WTC11 (cell line): ENCODE data around the gene ICAM1.

Experiments used
- ELF4 ChIP-seq: sonication (generic); formaldehyde crosslinking; IDR thresholded peaks from 2 replicates; pipeline ENCODE4 v1.8.1; 2022; ENCODE audit warnings: low read depth, mild to moderate bottlenecking, moderate library complexity, missing genetic modification reagents
- FOXP1 ChIP-seq: sonication (generic); formaldehyde crosslinking; IDR thresholded peaks from 2 replicates; pipeline ENCODE4 v1.8.0; 2022; ENCODE audit warnings: missing genetic modification reagents, mild to moderate bottlenecking, moderate library complexity, borderline replicate concordance
- JAZF1 ChIP-seq: fragments of 250-450 bp; sonication (Bioruptor Pico); IDR thresholded peaks from 2 replicates; pipeline ENCODE4 v1.9.0; 2021; ENCODE audit warnings: moderate library complexity, mild to moderate bottlenecking, inconsistent platforms
- OVOL2 ChIP-seq: fragments of 250-450 bp; sonication (Bioruptor Pico); IDR thresholded peaks from 2 replicates; pipeline ENCODE4 v1.9.0; 2021; ENCODE audit warnings: mild to moderate bottlenecking, borderline replicate concordance
- SP1 ChIP-seq: sonication (generic); formaldehyde crosslinking; conservative IDR thresholded peaks from 2 replicates; pipeline ENCODE4 v1.8.1; 2022; ENCODE audit warnings: missing genetic modification reagents
- TEAD4 ChIP-seq: sonication (generic); formaldehyde crosslinking; IDR thresholded peaks from 2 replicates; pipeline ENCODE4 v1.8.0; 2022; ENCODE audit warnings: mild to moderate bottlenecking, missing genetic modification reagents
- TF ChIP-seq, protein P1 (sequence below): sonication (generic); formaldehyde crosslinking; IDR thresholded peaks from 2 replicates; pipeline ENCODE4 v1.8.1; 2022; ENCODE audit warnings: mild to moderate bottlenecking, missing genetic modification reagents, moderate library complexity, borderline replicate concordance
- TF ChIP-seq, protein P2 (sequence below): sonication (generic); formaldehyde crosslinking; IDR thresholded peaks from 2 replicates; pipeline ENCODE4 v1.8.1; 2023; ENCODE audit warnings: mild to moderate bottlenecking, missing genetic modification reagents, moderate library complexity
- TF ChIP-seq, protein P3 (sequence below): sonication (generic); formaldehyde crosslinking; IDR thresholded peaks from 2 replicates; pipeline ENCODE4 v1.8.0; 2022; ENCODE audit warnings: mild to moderate bottlenecking, missing genetic modification reagents
- TF ChIP-seq, protein P4 (sequence below): sonication (generic); formaldehyde crosslinking; IDR thresholded peaks from 2 replicates; pipeline ENCODE4 v1.8.1; 2022; ENCODE audit warnings: mild to moderate bottlenecking, moderate library complexity, missing genetic modification reagents
- TF ChIP-seq, protein P5 (sequence below): sonication (generic); formaldehyde crosslinking; IDR thresholded peaks from 2 replicates; pipeline ENCODE4 v1.8.1; 2023; ENCODE audit warnings: mild to moderate bottlenecking, moderate library complexity, missing genetic modification reagents

DNA sequence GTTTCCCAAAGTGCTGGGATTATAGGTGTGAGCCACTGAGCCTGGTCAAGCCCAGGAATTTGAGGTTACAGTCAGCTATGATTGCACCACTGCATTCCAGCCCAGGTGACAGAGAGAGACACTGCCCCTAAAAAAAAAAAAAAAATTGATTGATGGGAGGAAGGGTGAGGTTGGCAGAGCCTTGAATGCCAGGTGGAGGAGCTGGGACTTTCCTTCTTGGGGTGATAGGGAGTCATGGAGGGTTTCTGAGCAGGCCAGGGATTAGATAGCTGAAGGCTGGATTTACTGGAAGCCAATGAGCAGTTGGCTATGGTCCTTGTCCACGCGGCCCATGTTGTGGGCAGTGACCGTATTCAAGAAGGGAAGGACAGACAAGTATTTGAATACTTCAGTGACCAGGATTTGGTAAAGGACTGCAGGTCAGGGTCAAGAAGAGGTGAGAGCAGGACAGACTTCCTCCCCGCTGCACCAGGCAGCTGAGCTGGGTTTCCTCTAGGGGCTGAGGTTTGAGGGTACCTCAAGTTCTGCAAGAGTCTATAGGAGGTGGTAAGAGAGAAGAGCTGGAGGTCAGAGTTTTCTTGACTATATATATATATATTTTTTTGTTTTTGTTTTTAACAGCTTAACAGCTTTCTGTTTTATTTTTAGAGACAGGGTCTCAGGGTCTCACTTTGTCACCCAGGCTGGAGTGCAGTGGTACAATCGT lies 9.0 kb downstream of the ICAM1 start:
- TF ChIP-seq JAZF1 (CRISPR knock-in tag) (no peak), ELF4 (CRISPR knock-in tag) (no peak), OVOL2 (CRISPR knock-in tag) (no peak), SP1 (CRISPR knock-in tag) (no peak), TEAD4 (CRISPR knock-in tag) (no peak), FOXP1 (no peak)
- TF ChIP-seq, protein P1, sequence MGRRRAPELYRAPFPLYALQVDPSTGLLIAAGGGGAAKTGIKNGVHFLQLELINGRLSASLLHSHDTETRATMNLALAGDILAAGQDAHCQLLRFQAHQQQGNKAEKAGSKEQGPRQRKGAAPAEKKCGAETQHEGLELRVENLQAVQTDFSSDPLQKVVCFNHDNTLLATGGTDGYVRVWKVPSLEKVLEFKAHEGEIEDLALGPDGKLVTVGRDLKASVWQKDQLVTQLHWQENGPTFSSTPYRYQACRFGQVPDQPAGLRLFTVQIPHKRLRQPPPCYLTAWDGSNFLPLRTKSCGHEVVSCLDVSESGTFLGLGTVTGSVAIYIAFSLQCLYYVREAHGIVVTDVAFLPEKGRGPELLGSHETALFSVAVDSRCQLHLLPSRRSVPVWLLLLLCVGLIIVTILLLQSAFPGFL (CRISPR knock-in tag): no peak
- TF ChIP-seq, protein P2, sequence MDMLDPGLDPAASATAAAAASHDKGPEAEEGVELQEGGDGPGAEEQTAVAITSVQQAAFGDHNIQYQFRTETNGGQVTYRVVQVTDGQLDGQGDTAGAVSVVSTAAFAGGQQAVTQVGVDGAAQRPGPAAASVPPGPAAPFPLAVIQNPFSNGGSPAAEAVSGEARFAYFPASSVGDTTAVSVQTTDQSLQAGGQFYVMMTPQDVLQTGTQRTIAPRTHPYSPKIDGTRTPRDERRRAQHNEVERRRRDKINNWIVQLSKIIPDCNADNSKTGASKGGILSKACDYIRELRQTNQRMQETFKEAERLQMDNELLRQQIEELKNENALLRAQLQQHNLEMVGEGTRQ: no peak
- TF ChIP-seq, protein P3, sequence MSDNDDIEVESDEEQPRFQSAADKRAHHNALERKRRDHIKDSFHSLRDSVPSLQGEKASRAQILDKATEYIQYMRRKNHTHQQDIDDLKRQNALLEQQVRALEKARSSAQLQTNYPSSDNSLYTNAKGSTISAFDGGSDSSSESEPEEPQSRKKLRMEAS: no peak
- TF ChIP-seq, protein P4, sequence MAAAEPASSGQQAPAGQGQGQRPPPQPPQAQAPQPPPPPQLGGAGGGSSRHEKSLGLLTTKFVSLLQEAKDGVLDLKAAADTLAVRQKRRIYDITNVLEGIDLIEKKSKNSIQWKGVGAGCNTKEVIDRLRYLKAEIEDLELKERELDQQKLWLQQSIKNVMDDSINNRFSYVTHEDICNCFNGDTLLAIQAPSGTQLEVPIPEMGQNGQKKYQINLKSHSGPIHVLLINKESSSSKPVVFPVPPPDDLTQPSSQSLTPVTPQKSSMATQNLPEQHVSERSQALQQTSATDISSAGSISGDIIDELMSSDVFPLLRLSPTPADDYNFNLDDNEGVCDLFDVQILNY (CRISPR knock-in tag): no peak
- TF ChIP-seq, protein P5, sequence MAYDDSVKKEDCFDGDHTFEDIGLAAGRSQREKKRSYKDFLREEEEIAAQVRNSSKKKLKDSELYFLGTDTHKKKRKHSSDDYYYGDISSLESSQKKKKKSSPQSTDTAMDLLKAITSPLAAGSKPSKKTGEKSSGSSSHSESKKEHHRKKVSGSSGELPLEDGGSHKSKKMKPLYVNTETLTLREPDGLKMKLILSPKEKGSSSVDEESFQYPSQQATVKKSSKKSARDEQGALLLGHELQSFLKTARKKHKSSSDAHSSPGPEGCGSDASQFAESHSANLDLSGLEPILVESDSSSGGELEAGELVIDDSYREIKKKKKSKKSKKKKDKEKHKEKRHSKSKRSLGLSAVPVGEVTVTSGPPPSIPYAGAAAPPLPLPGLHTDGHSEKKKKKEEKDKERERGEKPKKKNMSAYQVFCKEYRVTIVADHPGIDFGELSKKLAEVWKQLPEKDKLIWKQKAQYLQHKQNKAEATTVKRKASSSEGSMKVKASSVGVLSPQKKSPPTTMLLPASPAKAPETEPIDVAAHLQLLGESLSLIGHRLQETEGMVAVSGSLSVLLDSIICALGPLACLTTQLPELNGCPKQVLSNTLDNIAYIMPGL: no peak
